HEK293 (cell line): ENCODE measurements around the gene GET3.

ENCODE experiments used
- CTCF ChIP-seq: fragments of 450-650 bp; formaldehyde crosslinking; IDR thresholded peaks from 2 replicates; pipeline ENCODE4 v1.5.1; 2016; ENCODE audit warnings: missing biosample characterization, missing genetic modification characterization
- FEZF1 ChIP-seq: fragments of 450-650 bp; formaldehyde crosslinking; IDR thresholded peaks from 2 replicates; pipeline ENCODE4 v1.5.1; 2016; ENCODE audit warnings: missing biosample characterization, missing genetic modification characterization
- GFI1B ChIP-seq: fragments of 450-650 bp; formaldehyde crosslinking; IDR thresholded peaks from 2 replicates; pipeline ENCODE4 v1.5.1; 2016; ENCODE audit warnings: missing biosample characterization, missing genetic modification characterization
- GLIS1 ChIP-seq: fragments of 450-650 bp; formaldehyde crosslinking; IDR thresholded peaks from 2 replicates; pipeline ENCODE4 v1.5.1; 2016; ENCODE audit warnings: missing biosample characterization, missing genetic modification characterization
- HOXC10 ChIP-seq: sonication (generic); formaldehyde crosslinking; IDR thresholded peaks from 2 replicates; pipeline ENCODE4 v1.8.1; 2023; ENCODE audit warnings: mild to moderate bottlenecking, missing genetic modification reagents
- KLF16 ChIP-seq: fragments of 450-650 bp; formaldehyde crosslinking; IDR thresholded peaks from 2 replicates; pipeline ENCODE4 v1.5.1; 2017; ENCODE audit warnings: missing biosample characterization, missing genetic modification characterization
- KLF17 ChIP-seq: fragments of 450-650 bp; formaldehyde crosslinking; IDR thresholded peaks from 2 replicates; pipeline ENCODE4 v1.5.1; 2016; ENCODE audit warnings: missing biosample characterization, missing genetic modification characterization
- KLF9 ChIP-seq: fragments of 450-650 bp; formaldehyde crosslinking; IDR thresholded peaks from 2 replicates; pipeline ENCODE4 v1.5.1; 2016; ENCODE audit warnings: missing biosample characterization, missing genetic modification characterization, low read depth
- PBX3 ChIP-seq: sonication (generic); formaldehyde crosslinking; IDR thresholded peaks from 2 replicates; pipeline ENCODE4 v1.8.1; 2022; ENCODE audit warnings: mild to moderate bottlenecking, moderate library complexity, missing genetic modification reagents
- SCRT2 ChIP-seq: fragments of 450-650 bp; formaldehyde crosslinking; IDR thresholded peaks from 2 replicates; pipeline ENCODE4 v1.5.1; 2016; ENCODE audit warnings: missing biosample characterization, missing genetic modification characterization
- ZBTB1 ChIP-seq: fragments of 450-650 bp; formaldehyde crosslinking; IDR thresholded peaks from 2 replicates; pipeline ENCODE4 v1.5.1; 2016; ENCODE audit warnings: missing biosample characterization, missing genetic modification characterization
- ZBTB26 ChIP-seq: fragments of 450-650 bp; formaldehyde crosslinking; optimal IDR thresholded peaks from 2 replicates; pipeline ENCODE3; 2016; ENCODE audit warnings: missing biosample characterization, mild to moderate bottlenecking, missing genetic modification characterization
- ZBTB44 ChIP-seq: fragments of 450-650 bp; IDR thresholded peaks from 2 replicates; pipeline ENCODE4 v1.5.1; 2018; ENCODE audit warnings: missing biosample characterization, mild to moderate bottlenecking, missing genetic modification characterization
- ZNF140 ChIP-seq: fragments of 450-650 bp; formaldehyde crosslinking; IDR thresholded peaks from 2 replicates; pipeline ENCODE4 v1.5.1; 2016; ENCODE audit warnings: missing biosample characterization, missing genetic modification characterization
- ZNF16 ChIP-seq: fragments of 450-650 bp; formaldehyde crosslinking; IDR thresholded peaks from 2 replicates; pipeline ENCODE4 v1.5.1; 2016; ENCODE audit warnings: low read depth, missing biosample characterization, missing genetic modification characterization
- ZNF174 ChIP-seq: fragments of 450-650 bp; formaldehyde crosslinking; IDR thresholded peaks from 2 replicates; pipeline ENCODE4 v1.5.0; 2017; ENCODE audit warnings: missing biosample characterization, mild to moderate bottlenecking, missing genetic modification characterization
- ZNF394 ChIP-seq: fragments of 450-650 bp; formaldehyde crosslinking; IDR thresholded peaks from 2 replicates; pipeline ENCODE4 v1.5.1; 2016; ENCODE audit warnings: missing biosample characterization, missing genetic modification characterization, mild to moderate bottlenecking, moderate library complexity, borderline replicate concordance
- ZNF48 ChIP-seq: fragments of 450-650 bp; formaldehyde crosslinking; IDR thresholded peaks from 2 replicates; pipeline ENCODE4 v1.5.1; 2016; ENCODE audit warnings: missing biosample characterization, missing genetic modification characterization
- ZNF510 ChIP-seq: fragments of 450-650 bp; formaldehyde crosslinking; IDR thresholded peaks from 2 replicates; pipeline ENCODE4 v1.5.1; 2018; ENCODE audit warnings: mild to moderate bottlenecking, missing genetic modification characterization, missing biosample characterization; ENCODE audit not compliant: insufficient replicate concordance
- ZNF560 ChIP-seq: fragments of 450-650 bp; formaldehyde crosslinking; IDR thresholded peaks from 2 replicates; pipeline ENCODE4 v1.5.1; 2017; ENCODE audit warnings: missing biosample characterization, missing genetic modification characterization, borderline replicate concordance
- ZNF645 ChIP-seq: fragments of 450-650 bp; formaldehyde crosslinking; IDR thresholded peaks from 2 replicates; pipeline ENCODE4; 2016; ENCODE audit warnings: missing biosample characterization, missing genetic modification characterization
- ZNF692 ChIP-seq: fragments of 450-650 bp; formaldehyde crosslinking; IDR thresholded peaks from 2 replicates; pipeline ENCODE4 v1.5.1; 2016; ENCODE audit warnings: missing biosample characterization, missing genetic modification characterization
- ZNF785 ChIP-seq: fragments of 450-650 bp; formaldehyde crosslinking; IDR thresholded peaks from 2 replicates; pipeline ENCODE4 v1.5.1; 2016; ENCODE audit warnings: missing biosample characterization, missing genetic modification characterization
- ZNF843 ChIP-seq: fragments of 450-650 bp; formaldehyde crosslinking; IDR thresholded peaks from 2 replicates; pipeline ENCODE4 v1.5.1; 2016; ENCODE audit warnings: missing biosample characterization, missing genetic modification characterization
- ZSCAN23 ChIP-seq: fragments of 450-650 bp; formaldehyde crosslinking; IDR thresholded peaks from 2 replicates; pipeline ENCODE4 v1.5.1; 2016; ENCODE audit warnings: missing biosample characterization, missing genetic modification characterization

The GET3 gene

GRCh38 chr19:12720851-12721655, 16.2 kb upstream of the GET3 start (continued):
- TF ChIP-seq ZNF140 (tag by site-specific recombination) (no peak), ZNF510 (no peak), ZNF16 (no peak), KLF9 (peak; percentile 18; the same call in 1 of the 2 replicates), GLIS1 (peak; percentile 12; the same call in 1 of the 2 replicates), HOXC10 (no peak), ZNF645 (tag by site-specific recombination) (no peak), GFI1B (tag by site-specific recombination) (no peak), KLF17 (peak; percentile 52), ZNF560 (tag by site-specific recombination) (no peak), ZNF48 (tag by site-specific recombination) (no peak), ZBTB44 (no peak), ZNF785 (tag by site-specific recombination) (no peak), ZNF174 (tag by site-specific recombination) (no peak), ZBTB1 (no peak), CTCF (tag by site-specific recombination) (no peak), KLF16 (tag by site-specific recombination) (no peak), ZBTB26 (tag by site-specific recombination) (peak; percentile 92), ZNF394 (tag by site-specific recombination) (no peak), ZNF692 (tag by site-specific recombination) (no peak), SCRT2 (tag by site-specific recombination) (no peak), ZSCAN23 (tag by site-specific recombination) (no peak), PBX3 (CRISPR knock-in tag) (no peak), FEZF1 (tag by site-specific recombination) (no peak), ZNF843 (tag by site-specific recombination) (no peak)
